ENCODE data around the gene COL9A3. TPM values are rescaled to one million over a fixed set of nuclear protein-coding genes. Genes with fewer than 3 reads are reported as not detected.

The COL9A3 gene
- total RNA-seq, 1 experiment from 2014 or later, result 150 TPM

- Histone ChIP-seq H3K79me2 (ENCODE audit: insufficient read depth, low read length) (no peaks in the 10 kb centered on the region), H3K9me3 (ENCODE audit: control insufficient read depth, low read depth, low read length) (no peaks in the 10 kb centered on the region), H4K8ac (replicated peaks; ENCODE audit: insufficient read length, low read depth, low read length) (no peak overlapping the region), H2BK120ac (ENCODE audit: low read depth, low read length, poor library complexity, severe bottlenecking) (no peak overlapping the region), H3T11ph (ENCODE audit: low read length) (no peak overlapping the region), H2BK12ac (ENCODE audit: insufficient read length, low read depth, low read length) (no peak overlapping the region), H3K27ac (ENCODE audit: insufficient read length, low read depth, low read length) (no peak overlapping the region), H2BK15ac (ENCODE audit: low read depth, low read length) (no peak overlapping the region), H3K9ac (ENCODE audit: extremely low read depth, insufficient read length, low read length) (no peak overlapping the region), H3K56ac (ENCODE audit: insufficient read length, low read depth, low read length) (no peak overlapping the region), H3K27me3 (ENCODE audit: insufficient read depth, low read length) (no peaks in the 10 kb centered on the region), H3K4me1 (ENCODE audit: insufficient read depth, low read length) (no peaks in the 10 kb centered on the region), H4K91ac (ENCODE audit: insufficient read length, low read depth, low read length) (no peak overlapping the region), H3K4me2 (ENCODE audit: insufficient read depth, insufficient read length, low read length) (no peak overlapping the region), H2AK5ac (ENCODE audit: insufficient read length, low read length) (no peak overlapping the region), H2BK5ac (ENCODE audit: insufficient read length, low read length) (no peak overlapping the region), H4K20me1 (ENCODE audit: control insufficient read depth, insufficient read depth, insufficient read length) (no peaks in the 10 kb centered on the region), H3K79me1 (ENCODE audit: insufficient read depth, low read depth, low read length, poor library complexity, severe bottlenecking) (no peaks in the 10 kb centered on the region), H3K23ac (ENCODE audit: insufficient read length, low read depth, low read length) (no peak overlapping the region), H3K4ac (ENCODE audit: low read depth, low read length) (no peak overlapping the region), H3K14ac (ENCODE audit: insufficient read depth, low read length) (no peak overlapping the region), H2BK20ac (ENCODE audit: low read depth, low read length, poor library complexity, severe bottlenecking) (no peak overlapping the region), H2AFZ (ENCODE audit: low read length) (no peak overlapping the region), H4K5ac (ENCODE audit: insufficient read length, low read depth, low read length) (no peak overlapping the region), H3K23me2 (ENCODE audit: insufficient read length, low read depth, low read length, poor library complexity, severe bottlenecking) (no peaks in the 10 kb centered on the region), H3K18ac (ENCODE audit: insufficient read length, low read depth, low read length) (no peak overlapping the region)
- Mint-ChIP-seq H3K4me1 (peaks cover 24 to 31% of the 10 kb centered on the region in 2 experiments), H3K27ac (0 out of 7 replicates have a peak overlapping the region, but pooled peaks of 1 of the 3 experiments have one; percentile 95), H3K27me3 (ENCODE audit: low read depth) (peaks cover 10% of the 10 kb centered on the region), H3K9me3 (peaks cover 2 to 11% of the 10 kb centered on the region in 2 experiments; a peak in 4 of 5 replicates), H3K4me3 (peak overlapping the region in 1 of 2 experiments; percentile 53; a peak in 1 of 5 replicates), H3K36me3 (ENCODE audit: insufficient read depth in 1 of 3, low read depth in 3 of 3) (peaks cover 0 to 8% (median 0%) of the 10 kb centered on the region in 3 experiments; a peak in 1 of 7 replicates)
- TF ChIP-seq, protein P1, sequence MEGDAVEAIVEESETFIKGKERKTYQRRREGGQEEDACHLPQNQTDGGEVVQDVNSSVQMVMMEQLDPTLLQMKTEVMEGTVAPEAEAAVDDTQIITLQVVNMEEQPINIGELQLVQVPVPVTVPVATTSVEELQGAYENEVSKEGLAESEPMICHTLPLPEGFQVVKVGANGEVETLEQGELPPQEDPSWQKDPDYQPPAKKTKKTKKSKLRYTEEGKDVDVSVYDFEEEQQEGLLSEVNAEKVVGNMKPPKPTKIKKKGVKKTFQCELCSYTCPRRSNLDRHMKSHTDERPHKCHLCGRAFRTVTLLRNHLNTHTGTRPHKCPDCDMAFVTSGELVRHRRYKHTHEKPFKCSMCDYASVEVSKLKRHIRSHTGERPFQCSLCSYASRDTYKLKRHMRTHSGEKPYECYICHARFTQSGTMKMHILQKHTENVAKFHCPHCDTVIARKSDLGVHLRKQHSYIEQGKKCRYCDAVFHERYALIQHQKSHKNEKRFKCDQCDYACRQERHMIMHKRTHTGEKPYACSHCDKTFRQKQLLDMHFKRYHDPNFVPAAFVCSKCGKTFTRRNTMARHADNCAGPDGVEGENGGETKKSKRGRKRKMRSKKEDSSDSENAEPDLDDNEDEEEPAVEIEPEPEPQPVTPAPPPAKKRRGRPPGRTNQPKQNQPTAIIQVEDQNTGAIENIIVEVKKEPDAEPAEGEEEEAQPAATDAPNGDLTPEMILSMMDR (conservative IDR thresholded peaks at IDR 0.05), result no peak
- DNase-seq, result no peak
- no CpG with 5 or more reads among the region's 14 CpGs for WGBS (ENCODE audit: extremely low coverage, insufficient read length, low lambda C conversion rate)
Measured at GRCh38 chr20:62874964-62875344, 58.1 kb downstream of the COL9A3 start.

Data from H9 (cell line).